H1 (cell line): Measurements from ENCODE around the gene ADGRB3. TPM values are rescaled to one million over a fixed set of nuclear protein-coding genes. Genes with fewer than 3 reads are reported as not detected.

ENCODE experiments used
- CTCF ChIA-PET: fragments of 300-600 bp; sonication (Branson Sonifier 250); formaldehyde crosslinking; loops from one replicate; lab custom pipeline; 2021; ENCODE audit not compliant: partially characterized antibody; lab: Charles Lee
- POLR2A ChIA-PET: fragments of 300-600 bp; sonication (Branson Sonifier 250); formaldehyde crosslinking; loops from one replicate; lab custom pipeline; 2021; ENCODE audit warnings: inconsistent platforms; ENCODE audit not compliant: partially characterized antibody; lab: Charles Lee
- DNase-seq, 2 experiments: peaks; one replicate each; pipeline versions ENCODE4 v3.0.0 to v3.0.0-alpha.2; 2010 to 2022; ENCODE audit warnings: low spot score in 2 of 2, low read depth in 1 of 2, mixed read lengths in 1 of 2
- FAIRE-seq: peaks from 2 replicates; lab custom pipeline; 2011; peaks lifted over from hg19 to GRCh38; lab: Jason Lieb, UNC
- H2AFZ ChIP-seq: 2 replicates; pipeline ENCODE4 v1.8.1; 2012; ENCODE audit warnings: low read length, inconsistent platforms
- H2AK5ac ChIP-seq: 2 replicates; pipeline ENCODE4 v1.6.1; 2013; ENCODE audit warnings: low read depth, low read length
- H2BK120ac ChIP-seq: replicated peaks from 2 replicates; pipeline ENCODE3; 2013; ENCODE audit warnings: low read depth, low read length, inconsistent platforms
- H2BK12ac ChIP-seq: 2 replicates; pipeline ENCODE4 v1.6.1; 2013; ENCODE audit warnings: low read depth, low read length
- H2BK15ac ChIP-seq: 2 replicates; pipeline ENCODE4 v1.6.1; 2013; ENCODE audit warnings: low read length
- H2BK20ac ChIP-seq: 2 replicates; pipeline ENCODE4 v1.6.1; 2013; ENCODE audit warnings: low read length
- H2BK5ac ChIP-seq: 2 replicates; pipeline ENCODE4 v1.6.1; 2013; ENCODE audit warnings: low read depth, low read length
- H3K14ac ChIP-seq: 2 replicates; pipeline ENCODE4 v1.6.1; 2013; ENCODE audit warnings: inconsistent platforms; ENCODE audit not compliant: insufficient read length
- H3K18ac ChIP-seq: 2 replicates; pipeline ENCODE4 v1.6.1; 2013; ENCODE audit warnings: low read length; ENCODE audit errors: extremely low read depth
- H3K23ac ChIP-seq: 2 replicates; pipeline ENCODE4 v1.6.1; 2013; ENCODE audit warnings: inconsistent platforms; ENCODE audit not compliant: insufficient read length
- H3K23me2 ChIP-seq: 2 replicates; pipeline ENCODE4 v1.6.1; 2013; ENCODE audit warnings: low read depth, low read length
- H3K27ac ChIP-seq: 2 replicates; pipeline ENCODE4 v1.6.1; 2011; ENCODE audit warnings: low read depth, low read length, inconsistent platforms
- H3K27me3 ChIP-seq, 4 experiments: replicated peaks in 1 of 4; 1 replicate in 1 of 4; 2 replicates in 3 of 4; pipeline versions ENCODE4 v1.6.1 to v1.8.1; 2011 to 2013; ENCODE audit warnings: low read length in 3 of 4, mild to moderate bottlenecking in 3 of 4, inconsistent platforms in 2 of 4, mixed read lengths in 2 of 4, moderate library complexity in 1 of 4; ENCODE audit not compliant: control insufficient read depth in 3 of 4, insufficient read depth in 3 of 4; ENCODE audit errors: extremely low read depth in 1 of 4
- H3K36me3 ChIP-seq, 4 experiments: 2 replicates each; pipeline versions ENCODE4 v1.6.1 to v1.8.1; 2011 to 2013; ENCODE audit warnings: mild to moderate bottlenecking in 4 of 4, low read length in 3 of 4, moderate library complexity in 2 of 4, control low read depth in 1 of 4, inconsistent platforms in 1 of 4; ENCODE audit not compliant: insufficient read depth in 4 of 4, control insufficient read depth in 2 of 4
- H3K4ac ChIP-seq: replicated peaks from 2 replicates; pipeline ENCODE3; 2013; ENCODE audit warnings: low read length, low read depth, mixed read lengths, inconsistent platforms; ENCODE audit not compliant: insufficient read length
- H3K4me1 ChIP-seq, 4 experiments: replicated peaks in 1 of 4; 1 replicate in 1 of 4; 2 replicates in 3 of 4; pipeline versions ENCODE4 v1.6.1 to v1.8.1; 2011 to 2013; ENCODE audit warnings: low read length in 3 of 4, inconsistent platforms in 2 of 4, mixed read lengths in 1 of 4; ENCODE audit not compliant: insufficient read depth in 4 of 4, control insufficient read depth in 3 of 4
- H3K4me2 ChIP-seq, 2 experiments: 2 replicates each; pipeline versions ENCODE4 v1.6.1 to v1.8.1; 2011 to 2013; ENCODE audit warnings: low read depth in 2 of 2, low read length in 2 of 2, control low read depth in 1 of 2, inconsistent platforms in 1 of 2, mild to moderate bottlenecking in 1 of 2; ENCODE audit not compliant: insufficient read depth in 1 of 2
- H3K4me3 ChIP-seq, 4 experiments: fragments of 200-600, 300-600 bp in 1 of 4; sonication (generic), shearing (Covaris generic), sonication (Bioruptor Twin) in 1 of 4; 2 replicates each; pipeline versions ENCODE4 v1.5.1 to v1.8.1; 2011 to 2016; ENCODE audit warnings: low read length in 4 of 4, low read depth in 3 of 4, control low read depth in 2 of 4, inconsistent platforms in 2 of 4, mild to moderate bottlenecking in 2 of 4, mixed read lengths in 1 of 4, moderate library complexity in 1 of 4; ENCODE audit not compliant: insufficient read depth in 2 of 4; ENCODE audit errors: extremely low read depth in 1 of 4
- H3K56ac ChIP-seq: replicated peaks from 2 replicates; pipeline ENCODE3; 2013; ENCODE audit warnings: low read depth, mild to moderate bottlenecking, mixed read lengths, low read length, inconsistent platforms; ENCODE audit not compliant: insufficient read length
- H3K79me1 ChIP-seq: 2 replicates; pipeline ENCODE4 v1.6.1; 2013; ENCODE audit warnings: low read depth, low read length, control low read depth
- H3K79me2 ChIP-seq, 2 experiments: 2 replicates each; pipeline versions ENCODE4 v1.6.1 to v1.8.1; 2012 to 2013; ENCODE audit warnings: low read length in 2 of 2, mild to moderate bottlenecking in 2 of 2, inconsistent platforms in 1 of 2; ENCODE audit not compliant: insufficient read depth in 2 of 2, control insufficient read depth in 1 of 2
- H3K9ac ChIP-seq, 4 experiments: replicated peaks in 1 of 4; 1 replicate in 1 of 4; 2 replicates in 3 of 4; pipeline versions ENCODE4 v1.6.1 to v1.8.1; 2011 to 2013; ENCODE audit warnings: low read depth in 3 of 4, low read length in 3 of 4, control low read depth in 2 of 4, mild to moderate bottlenecking in 2 of 4, moderate library complexity in 2 of 4, inconsistent platforms in 1 of 4; ENCODE audit errors: extremely low read depth in 1 of 4
- H3K9me3 ChIP-seq, 2 experiments: 2 replicates each; pipeline versions ENCODE4 v1.6.1 to v1.8.1; 2012 to 2013; ENCODE audit warnings: mild to moderate bottlenecking in 2 of 2, moderate library complexity in 2 of 2, control low read depth in 1 of 2, inconsistent platforms in 1 of 2, low read depth in 1 of 2, low read length in 1 of 2, mixed read lengths in 1 of 2; ENCODE audit not compliant: insufficient read depth in 2 of 2
- H4K20me1 ChIP-seq, 2 experiments: replicated peaks in 1 of 2; 2 replicates each; pipeline versions ENCODE3 to v1.8.1; 2011 to 2013; ENCODE audit warnings: inconsistent platforms in 2 of 2, low read length in 2 of 2, mild to moderate bottlenecking in 1 of 2; ENCODE audit not compliant: insufficient read depth in 2 of 2, control insufficient read depth in 1 of 2
- H4K5ac ChIP-seq: 2 replicates; pipeline ENCODE4 v1.6.1; 2013; ENCODE audit warnings: low read length, low read depth, mixed read lengths, inconsistent platforms; ENCODE audit not compliant: insufficient read length
- H4K8ac ChIP-seq: 2 replicates; pipeline ENCODE4 v1.8.0; 2013; ENCODE audit warnings: mild to moderate bottlenecking, moderate library complexity, low read length, inconsistent platforms; ENCODE audit not compliant: insufficient read depth; ENCODE audit errors: extremely low read depth
- H4K91ac ChIP-seq: replicated peaks from 2 replicates; pipeline ENCODE3; 2013; ENCODE audit warnings: low read length, mixed read lengths, inconsistent platforms; ENCODE audit not compliant: insufficient read length
- CEBPB ChIP-seq: IDR thresholded peaks from 2 replicates; pipeline ENCODE4 v1.6.1; 2012; ENCODE audit warnings: low read depth, low read length
- EP300 ChIP-seq, 2 experiments: IDR thresholded peaks; 1 replicate in 1 of 2; 2 replicates in 1 of 2; pipeline ENCODE4 v1.6.1; 2011 to 2012; ENCODE audit warnings: low read depth in 2 of 2, low read length in 2 of 2, mild to moderate bottlenecking in 2 of 2, borderline replicate concordance in 1 of 2, inconsistent platforms in 1 of 2, moderate library complexity in 1 of 2
- GABPA ChIP-seq: IDR thresholded peaks from 2 replicates; pipeline ENCODE4 v1.6.1; 2011; ENCODE audit warnings: mild to moderate bottlenecking, low read length, moderate library complexity, borderline replicate concordance; ENCODE audit not compliant: insufficient read depth
- HDAC2 ChIP-seq, 2 experiments: fragments of 300-600 bp in 1 of 2; sonication (generic) in 1 of 2; IDR thresholded peaks; 2 replicates each; pipeline ENCODE4 v1.6.1; 2011 to 2012; ENCODE audit warnings: low read depth in 2 of 2, low read length in 2 of 2, mild to moderate bottlenecking in 2 of 2, moderate library complexity in 2 of 2, borderline replicate concordance in 1 of 2, inconsistent platforms in 1 of 2
- POLR2A ChIP-seq, 2 experiments: IDR thresholded peaks; 1 replicate in 1 of 2; 2 replicates in 1 of 2; pipeline ENCODE4 v1.6.1; 2011; ENCODE audit warnings: low read depth in 2 of 2, low read length in 2 of 2, mild to moderate bottlenecking in 2 of 2; ENCODE audit errors: control extremely low read depth in 1 of 2
- RBBP5 ChIP-seq: IDR thresholded peaks from 2 replicates; pipeline ENCODE4 v1.7.1; 2012; ENCODE audit warnings: low read depth, mild to moderate bottlenecking, inconsistent platforms, low read length, moderate library complexity, borderline replicate concordance
- SAP30 ChIP-seq: fragments of 300-600 bp; sonication (generic); IDR thresholded peaks from 2 replicates; pipeline ENCODE4 v1.7.1; 2012; ENCODE audit warnings: low read length, moderate library complexity, mild to moderate bottlenecking, inconsistent platforms; ENCODE audit not compliant: insufficient read depth, insufficient replicate concordance
- SIRT6 ChIP-seq: IDR thresholded peaks from one replicate; pipeline ENCODE4 v1.7.1; 2012; ENCODE audit warnings: low read length, inconsistent platforms
- SP2 ChIP-seq: IDR thresholded peaks from 2 replicates; pipeline ENCODE4 v1.6.1; 2012; ENCODE audit warnings: mild to moderate bottlenecking, low read length, inconsistent platforms
- TCF12 ChIP-seq: IDR thresholded peaks from 2 replicates; pipeline ENCODE4 v1.6.1; 2011; ENCODE audit warnings: low read depth, mild to moderate bottlenecking, low read length
- WGBS, 2 experiments: shearing (Covaris generic) in 1 of 2; methylation state at CpG; one replicate each; pipeline versions ENCODE4 v1.1.6 to v1.1.7; 2013 to 2015; ENCODE audit warnings: low lambda C conversion rate in 2 of 2, mixed read lengths in 2 of 2, inconsistent platforms in 1 of 2, low coverage in 1 of 2, missing lambda C conversion rate in 1 of 2; ENCODE audit not compliant: insufficient replicate concordance in 2 of 2, insufficient coverage in 1 of 2, insufficient read length in 1 of 2; ENCODE audit errors: extremely low coverage in 1 of 2, missing lambda C conversion rate in 1 of 2; 5-methylcytosine and 5-hydroxymethylcytosine counted together
- polyA plus RNA-seq, 7 experiments: library from polyadenylated mRNA; depleted of rRNA in 3 of 7; stranded (reverse) in 5 of 7; unstranded in 2 of 7; fragments of >200 nt in 5 of 7; fragments of 200-250 nt in 2 of 7; gene quantifications; 1 replicate in 5 of 7; 2 replicates in 1 of 7; 4 replicates in 1 of 7; pipeline versions ENCODE4 v1.2.1 to v1.2.3, GENCODE V29; 2011 to 2013; ENCODE audit warnings: missing spikeins in 2 of 7, mixed read lengths in 2 of 7
- total RNA-seq: library from RNA; stranded (reverse); fragmentation: NEBNext Ultra II Directional; extraction: Animal tissue kit (Norgen Biotek cat#: 25700); gene quantifications from 2 replicates; pipeline ENCODE4 v1.2.1, GENCODE V29; 2021

Gene ADGRB3
- total and polyA plus RNA-seq, 2 of the 8 experiments (the other 6 are each of a cell fraction or from before 2014, with no cell fraction given) = 0.35 to 1.2 TPM

DNA sequence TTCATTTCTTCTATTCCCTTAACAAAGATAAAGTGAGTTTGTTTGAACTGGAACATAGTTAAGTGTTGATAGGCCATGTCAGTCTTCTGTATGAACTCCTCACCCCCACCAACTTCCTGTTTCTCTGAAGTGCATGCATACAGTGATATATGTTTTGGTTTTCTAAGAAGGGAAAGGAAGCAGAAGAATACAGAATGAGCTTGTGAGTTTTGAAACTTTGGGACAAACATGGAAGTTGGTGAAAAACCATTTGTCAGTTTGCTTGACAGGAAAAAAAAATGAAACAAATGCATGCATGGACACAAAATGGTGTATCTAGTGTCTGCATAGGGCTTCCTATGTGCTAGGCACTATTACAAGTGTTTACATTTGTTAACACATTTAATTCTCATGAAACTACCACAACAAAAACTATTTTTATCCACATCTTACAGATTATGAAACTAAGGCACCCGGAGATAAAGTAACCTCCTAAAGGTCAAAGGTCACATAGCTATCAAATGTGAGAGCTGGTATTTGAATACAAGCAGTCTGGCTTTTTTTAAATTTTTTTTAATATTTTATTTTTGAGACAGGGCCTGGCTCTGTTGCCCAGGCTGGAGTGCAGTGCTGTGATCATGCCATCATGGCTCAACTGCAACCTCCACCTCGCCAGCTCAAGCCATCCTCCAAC lies 105.9 kb downstream of the ADGRB3 start:
- no peak overlapping the region for H2BK15ac ChIP-seq
- H3K23me2 ChIP-seq = no peaks in the 10 kb centered on the region
- H3K79me1 ChIP-seq = no peaks in the 10 kb centered on the region
- TF ChIP-seq HDAC2 (IDR thresholded peaks at IDR 0.05; ENCODE audit: borderline replicate concordance in 1 of 2, low read depth in 2 of 2, low read length in 2 of 2) (no peak), SIRT6 (no peak), POLR2A (IDR thresholded peaks at IDR 0.05; ENCODE audit: control extremely low read depth in 1 of 2, low read depth in 2 of 2, low read length in 2 of 2) (no peak), GABPA (no peak), CEBPB (no peak), SP2 (no peak), SAP30 (no peak), RBBP5 (no peak), TCF12 (no peak), EP300 (IDR thresholded peaks at IDR 0.05; ENCODE audit: borderline replicate concordance in 1 of 2, low read depth in 2 of 2, low read length in 2 of 2) (no peak)
- no peaks in the 10 kb centered on the region for H4K20me1 ChIP-seq
- H4K5ac ChIP-seq = no peak overlapping the region
- no peak overlapping the region for H3K14ac ChIP-seq
- no peak overlapping the region for H3K27ac ChIP-seq
- H3K56ac ChIP-seq = no peak overlapping the region
- no peaks in the 10 kb centered on the region for H3K36me3 ChIP-seq
- H2AFZ ChIP-seq = no peak overlapping the region
- no peak overlapping the region for H2AK5ac ChIP-seq
- H4K8ac ChIP-seq = no peak overlapping the region
- H2BK5ac ChIP-seq = no peak overlapping the region
- H2BK120ac ChIP-seq = no peak overlapping the region
- POLR2A ChIA-PET = no interaction called here
- no peaks in the 10 kb centered on the region for H3K27me3 ChIP-seq
- no peak overlapping the region for H3K23ac ChIP-seq
- H3K4me2 ChIP-seq = no peak overlapping the region
- H3K4ac ChIP-seq = no peak overlapping the region
- no peak overlapping the region for H2BK12ac ChIP-seq
- FAIRE-seq (no peak), DNase-seq (no peak)
- H3K79me2 ChIP-seq = no peaks in the 10 kb centered on the region
- no peak overlapping the region for H4K91ac ChIP-seq
- no peak overlapping the region for H2BK20ac ChIP-seq
- CTCF ChIA-PET = no interaction called here
- no peak overlapping the region for H3K18ac ChIP-seq
- no peak overlapping the region for H3K4me3 ChIP-seq
- no peaks in the 10 kb centered on the region for H3K9me3 ChIP-seq
- no peak overlapping the region for H3K9ac ChIP-seq
- H3K4me1 ChIP-seq = peaks cover 0 to 2% (median 0%) of the 10 kb centered on the region in 4 experiments; a peak in 1 of 7 replicates
- WGBS, 2 experiments = 90% methylated on average over 2 of the region's 2 CpGs; no CpG with 5 or more reads in 1 of the 2 experiments
